D721Med (cell line): ENCODE data around the gene TRAF1.
"Not testable (repeated sequence)": the region's sequence is repeated elsewhere in the genome, so short reads cannot be mapped to it uniquely, and the experiment has no call there.

Experiments used
- DNase-seq: peaks from one replicate; pipeline ENCODE4 v3.0.0; 2011; ENCODE audit warnings: low spot score; ENCODE audit not compliant: insufficient read length
- FAIRE-seq: peaks from 2 replicates; lab custom pipeline; 2011; peaks lifted over from hg19 to GRCh38; lab: Jason Lieb, UNC
- TF ChIP-seq, protein P1 (sequence below): IDR thresholded peaks from 2 replicates; pipeline ENCODE4 v1.5.1; 2012; ENCODE audit warnings: mild to moderate bottlenecking, control low read depth; ENCODE audit not compliant: insufficient read depth; ENCODE audit errors: missing control alignments

Gene TRAF1, protein sequence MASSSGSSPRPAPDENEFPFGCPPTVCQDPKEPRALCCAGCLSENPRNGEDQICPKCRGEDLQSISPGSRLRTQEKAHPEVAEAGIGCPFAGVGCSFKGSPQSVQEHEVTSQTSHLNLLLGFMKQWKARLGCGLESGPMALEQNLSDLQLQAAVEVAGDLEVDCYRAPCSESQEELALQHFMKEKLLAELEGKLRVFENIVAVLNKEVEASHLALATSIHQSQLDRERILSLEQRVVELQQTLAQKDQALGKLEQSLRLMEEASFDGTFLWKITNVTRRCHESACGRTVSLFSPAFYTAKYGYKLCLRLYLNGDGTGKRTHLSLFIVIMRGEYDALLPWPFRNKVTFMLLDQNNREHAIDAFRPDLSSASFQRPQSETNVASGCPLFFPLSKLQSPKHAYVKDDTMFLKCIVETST

DNA sequence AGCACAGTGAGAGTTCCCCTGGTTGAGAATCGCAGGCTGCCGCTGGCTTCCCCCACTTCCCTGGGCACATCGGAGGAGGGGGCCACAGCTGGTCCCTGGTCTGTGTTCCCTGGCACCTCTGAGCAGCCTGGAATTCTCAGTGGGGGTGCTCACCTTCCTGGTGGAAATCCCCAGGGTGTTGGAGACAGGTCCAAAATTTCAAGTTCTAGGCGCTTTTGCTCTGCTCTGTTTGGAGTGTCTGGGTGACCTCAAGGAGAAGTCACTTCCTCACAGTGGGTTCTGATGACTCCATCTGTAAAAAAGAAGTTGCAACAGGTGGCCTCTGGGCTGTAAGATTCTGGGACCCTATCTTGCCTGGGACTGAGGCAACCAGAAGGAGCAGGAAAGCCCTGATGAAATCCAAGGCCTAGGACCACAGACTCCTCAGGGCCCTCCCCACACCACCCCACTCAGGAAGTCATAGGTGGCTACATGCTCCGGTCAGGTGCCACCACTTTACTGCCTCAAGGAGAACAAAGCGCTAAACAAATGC, at the start of gene TRAF1:
TSS of gene TRAF1 (minus strand) at position 400 of the 532 bp plus-strand sequence. CDS start 721 bp downstream, outside the sequence.
- no peak for DNase-seq
- TF ChIP-seq, protein P1, sequence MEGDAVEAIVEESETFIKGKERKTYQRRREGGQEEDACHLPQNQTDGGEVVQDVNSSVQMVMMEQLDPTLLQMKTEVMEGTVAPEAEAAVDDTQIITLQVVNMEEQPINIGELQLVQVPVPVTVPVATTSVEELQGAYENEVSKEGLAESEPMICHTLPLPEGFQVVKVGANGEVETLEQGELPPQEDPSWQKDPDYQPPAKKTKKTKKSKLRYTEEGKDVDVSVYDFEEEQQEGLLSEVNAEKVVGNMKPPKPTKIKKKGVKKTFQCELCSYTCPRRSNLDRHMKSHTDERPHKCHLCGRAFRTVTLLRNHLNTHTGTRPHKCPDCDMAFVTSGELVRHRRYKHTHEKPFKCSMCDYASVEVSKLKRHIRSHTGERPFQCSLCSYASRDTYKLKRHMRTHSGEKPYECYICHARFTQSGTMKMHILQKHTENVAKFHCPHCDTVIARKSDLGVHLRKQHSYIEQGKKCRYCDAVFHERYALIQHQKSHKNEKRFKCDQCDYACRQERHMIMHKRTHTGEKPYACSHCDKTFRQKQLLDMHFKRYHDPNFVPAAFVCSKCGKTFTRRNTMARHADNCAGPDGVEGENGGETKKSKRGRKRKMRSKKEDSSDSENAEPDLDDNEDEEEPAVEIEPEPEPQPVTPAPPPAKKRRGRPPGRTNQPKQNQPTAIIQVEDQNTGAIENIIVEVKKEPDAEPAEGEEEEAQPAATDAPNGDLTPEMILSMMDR, result no peak
- no peak for FAIRE-seq

DNA sequence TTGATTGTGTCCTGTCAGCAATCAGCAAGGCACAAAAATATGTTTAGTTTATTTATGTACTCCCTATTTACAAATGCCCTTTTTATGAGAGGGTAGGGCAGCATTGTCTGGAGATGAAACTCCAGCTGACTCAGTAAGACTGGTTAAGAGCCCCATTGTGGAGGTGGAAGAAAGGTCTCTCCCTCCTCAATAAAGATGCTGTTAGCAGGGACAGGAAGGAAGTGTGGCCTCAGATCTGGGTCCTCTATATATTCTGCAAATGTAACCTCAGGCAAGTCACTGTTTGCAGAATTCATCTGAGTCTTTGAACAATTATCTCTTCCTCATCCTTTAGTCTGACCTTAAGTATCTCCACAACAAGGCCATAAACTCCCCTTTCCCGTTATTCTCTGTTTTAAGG, 48.3 kb upstream of the TRAF1 start:
- TF ChIP-seq, protein P1, result no peak
- FAIRE-seq, result no peak
- DNase-seq, result no peak

DNA sequence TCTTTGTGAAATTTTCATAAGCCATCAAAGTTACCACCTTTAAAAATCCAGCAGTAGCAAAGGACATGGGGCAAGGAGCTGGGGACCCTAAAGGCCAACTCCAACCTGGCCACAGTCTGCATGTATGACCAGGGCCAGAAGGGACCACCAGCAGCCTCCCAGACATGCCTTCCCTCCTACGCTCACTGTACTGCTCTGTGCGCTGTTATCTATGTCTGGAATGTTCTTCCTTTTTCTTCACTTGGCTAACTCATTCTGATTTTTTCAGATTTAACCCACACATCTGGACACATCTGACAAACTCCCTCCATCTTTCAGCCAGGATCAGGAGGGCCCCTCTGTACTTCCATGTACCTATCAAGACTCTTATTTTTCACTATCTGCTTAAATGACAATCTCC, 47.6 kb upstream of the TRAF1 start:
- TF ChIP-seq, protein P1, result no peak
- no peak for DNase-seq
- no peak for FAIRE-seq

DNA sequence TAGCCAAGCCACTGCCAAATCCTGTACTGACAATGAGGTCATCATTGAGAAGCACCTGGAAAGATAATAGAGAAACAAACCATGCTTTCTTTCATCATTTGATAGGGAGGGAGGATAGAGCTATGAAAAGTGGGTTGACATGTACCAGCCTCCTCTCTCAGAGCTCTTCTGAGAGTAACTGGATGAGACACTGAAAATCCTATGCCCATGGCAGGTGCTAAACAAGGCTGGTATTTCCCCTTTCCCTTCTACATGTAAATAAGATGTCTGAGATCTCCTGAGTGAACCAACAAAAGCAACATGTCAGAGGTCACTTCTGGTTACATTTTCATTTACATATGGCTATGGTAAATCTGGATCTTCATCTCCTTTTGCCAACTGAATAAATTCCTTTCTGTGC, 45.3 kb upstream of the TRAF1 start:
- DNase-seq (no peak), FAIRE-seq (no peak)
- TF ChIP-seq, protein P1, result no peak

DNA sequence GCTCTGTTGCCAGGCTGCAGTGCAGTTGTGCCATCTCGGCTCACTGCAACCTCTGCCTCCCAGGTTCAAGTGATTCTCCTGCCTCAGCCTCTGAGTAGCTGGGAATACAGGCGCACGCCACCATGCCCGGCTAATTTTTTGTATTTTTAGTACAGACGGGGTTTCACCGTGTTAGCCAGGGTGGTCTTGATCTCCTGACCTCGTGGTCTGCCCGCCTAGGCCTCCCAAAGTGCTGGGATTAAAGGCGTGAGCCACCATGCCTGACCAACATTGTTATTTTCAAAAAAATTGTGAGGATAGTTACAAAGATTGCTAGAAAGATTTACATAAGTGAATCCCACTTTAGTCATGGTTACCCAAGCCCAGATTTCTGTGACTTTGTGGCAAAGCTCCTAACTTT, 44.9 kb upstream of the TRAF1 start:
- not testable (repeated sequence) for FAIRE-seq, DNase-seq

DNA sequence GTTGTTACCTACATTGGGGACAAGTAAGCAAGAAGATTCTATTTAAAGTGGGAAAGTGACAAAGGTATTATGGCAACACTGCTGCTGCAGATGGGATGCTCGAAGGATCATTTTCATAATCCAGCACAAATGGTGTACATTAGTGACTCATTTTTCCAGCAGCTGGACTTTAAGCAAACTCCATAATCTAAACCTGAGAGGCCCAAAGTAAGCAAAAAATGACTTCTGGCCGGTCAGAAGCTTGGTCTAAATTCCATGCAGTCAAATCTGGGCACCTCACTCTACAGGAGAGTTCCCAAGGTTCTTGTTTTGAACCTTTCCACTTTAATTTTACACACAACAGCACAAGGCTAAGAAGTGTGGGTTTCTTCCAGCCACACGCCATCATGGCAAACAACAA, 43.6 kb upstream of the TRAF1 start:
- TF ChIP-seq, protein P1, result no peak
- FAIRE-seq (no peak), DNase-seq (no peak)

DNA sequence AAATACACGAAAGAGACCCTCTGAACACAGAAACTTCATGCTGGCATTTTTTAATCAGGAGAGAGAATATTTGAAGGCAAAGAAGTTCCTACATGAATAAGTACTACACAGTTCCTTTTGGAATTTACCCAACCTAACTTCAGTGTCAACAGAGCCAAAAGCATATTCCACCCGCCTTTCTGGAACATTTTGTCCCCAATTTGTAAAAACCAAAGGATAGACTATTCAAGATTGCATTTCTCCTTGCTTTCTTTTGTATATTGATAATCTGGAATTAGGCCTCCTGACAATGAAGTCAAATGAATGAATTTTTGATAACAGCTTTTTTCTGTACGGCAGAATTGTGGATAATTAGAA, 39.4 kb upstream of the TRAF1 start:
- TF ChIP-seq, protein P1, result no peak
- DNase-seq (no peak), FAIRE-seq (no peak)
